Measurements from ENCODE around the gene RNF2. TPM values are rescaled to one million over a fixed set of nuclear protein-coding genes. Genes with fewer than 3 reads are reported as not detected.

RNF2 gene
- total and polyA plus RNA-seq, 10 of the 15 experiments (the other 5 are each of a cell fraction or from before 2014, with no cell fraction given): 4.8 to 36.3 (median 15.1) TPM

DNA sequence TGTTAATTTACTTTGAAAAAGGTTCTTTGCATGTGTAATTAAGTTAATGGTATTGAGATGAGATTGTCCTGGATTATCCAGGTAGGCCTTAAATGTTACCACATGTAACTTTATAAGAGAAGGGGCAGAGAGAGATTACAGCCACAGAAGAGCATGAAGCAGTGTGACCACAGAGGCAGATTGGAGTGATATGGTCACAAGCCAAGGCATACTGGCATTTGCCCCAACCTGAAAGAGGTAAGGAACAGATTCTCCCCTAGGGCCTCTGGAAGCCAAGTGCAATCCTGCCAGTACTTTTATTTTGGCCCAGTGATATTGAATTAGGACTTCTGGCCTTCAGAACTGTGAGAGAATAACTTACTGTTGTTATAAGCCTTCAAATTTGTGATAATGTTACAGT is 23.0 kb downstream of the RNF2 start:
- SMC1A ChIA-PET (ENCODE audit: uncharacterized antibody, unreplicated experiment): interaction anchor here (0.8 to 2.8 kb wide), 3 partner anchors 10 to 15 kb away, joined by 3 to 6 read pairs (median 3); no protein-coding TSS in a partner anchor
- BruUV-seq (replicated peaks): no TSS peak
- CTCF ChIA-PET: interaction anchor here (1.5 kb wide), 1 partner anchor 102 kb away, joined by 4 read pairs; no protein-coding TSS in a partner anchor
- no peaks in the 10 kb centered on the region for H3K27me3 ChIP-seq (replicated peaks in 1 of 2; ENCODE audit: control insufficient read depth in 2 of 2, insufficient read depth in 2 of 2, low read length in 1 of 2)
- RAD21 ChIA-PET (ENCODE audit: unreplicated experiment): no interaction called here
- no peak for FAIRE-seq
- H2AFZ ChIP-seq (ENCODE audit: control insufficient read depth, low read depth, low read length): no peak overlapping the region
- no peak overlapping the region for H3K27ac ChIP-seq (ENCODE audit: control insufficient read depth, insufficient read depth)
- TF ChIP-seq ZNF592 (IDR thresholded peaks at IDR 0.05) (no peak), CHD1 (IDR thresholded peaks at IDR 0.05; ENCODE audit: low read depth, low read length) (no peak), NFXL1 (IDR thresholded peaks at IDR 0.05; ENCODE audit: borderline replicate concordance) (no peak), ZNF217 (IDR thresholded peaks at IDR 0.05) (no peak), TAF1 (IDR thresholded peaks at IDR 0.05; ENCODE audit: borderline replicate concordance, low read depth, low read length) (no peak), CHD4 (IDR thresholded peaks at IDR 0.05) (no peak), CBFB (IDR thresholded peaks at IDR 0.05; ENCODE audit: low read depth) (no peak), PBX3 (IDR thresholded peaks at IDR 0.05; ENCODE audit: insufficient replicate concordance, low read depth, low read length) (no peak)
- no peak overlapping the region for H3K4me2 ChIP-seq (ENCODE audit: control insufficient read depth, insufficient read depth)
- no peak overlapping the region for H3K9ac ChIP-seq (ENCODE audit: control insufficient read depth, insufficient read depth, low read length)
- in situ Hi-C loops (cut with MboI) (no loop called here), intact Hi-C loops (cut with micrococcal nuclease; ENCODE audit: unreplicated experiment) (no loop called here)
- no peaks in the 10 kb centered on the region; the same call in 1 of the 2 replicates for H3K79me2 ChIP-seq (ENCODE audit: control insufficient read depth, insufficient read depth, low read length)
- no peak for ATAC-seq
- no peaks in the 10 kb centered on the region for H3K36me3 ChIP-seq (ENCODE audit: control insufficient read depth in 2 of 2, insufficient read depth in 2 of 2, low read length in 1 of 2)
- H3K4me3 ChIP-seq: no peak overlapping the region
- no peak for DNase-seq (ENCODE audit: low read depth, low spot score)
- POLR2A ChIA-PET: interaction anchor here (1.2 kb wide), 1 partner anchor 9 kb away, joined by 3 read pairs; no protein-coding TSS in a partner anchor
- H3K4me1 ChIP-seq (ENCODE audit: control insufficient read depth, insufficient read depth, low read length): no peaks in the 10 kb centered on the region
- H4K20me1 ChIP-seq (ENCODE audit: control insufficient read depth, insufficient read depth): no peaks in the 10 kb centered on the region
- no peaks in the 10 kb centered on the region; the same call in 2 of the 3 replicates for H3K9me3 ChIP-seq (replicated peaks; ENCODE audit: control insufficient read depth, insufficient read depth, low read length)

Measured in GM12878 (cell line).